Left lung (tissue), 10 donors: ENCODE data around the gene COL5A1. TPM values are rescaled to one million over a fixed set of nuclear protein-coding genes. Genes with fewer than 3 reads are reported as not detected.
A peak's percentile ranks its signal among the peaks of the same experiment; 100 is the strongest.

Experiments
- ATAC-seq: fragments of 200-7000 bp; cut with Tn5 transposase; one replicate; pipeline ENCODE4 v1.9.1; 2020; ENCODE audit warnings: moderate library complexity
- DNase-seq, 4 donors: peaks; one replicate each; pipeline ENCODE4 v3.0.0-alpha.2; 2013 to 2020
- H3K27ac ChIP-seq, 2 donors: fragments of 200-600 bp; sonication (generic) in 1 of 2; one replicate each; pipeline versions ENCODE4 v1.5.0 to v1.8.0; 2020 to 2021
- H3K27me3 ChIP-seq, 2 donors: fragments of 200-600 bp; sonication (generic) in 1 of 2; one replicate each; pipeline versions ENCODE4 v1.5.0 to v1.8.0; 2020 to 2021
- H3K36me3 ChIP-seq, 2 donors: fragments of 200-600 bp; sonication (generic) in 1 of 2; one replicate each; pipeline versions ENCODE4 v1.5.0 to v1.8.0; 2020 to 2021
- H3K4me1 ChIP-seq, 2 donors: fragments of 200-600 bp; one replicate each; pipeline ENCODE4 v1.8.0; 2021
- H3K4me3 ChIP-seq, 2 donors: fragments of 200-600 bp; sonication (generic) in 1 of 2; one replicate each; pipeline versions ENCODE4 v1.5.0 to v1.8.0; 2020 to 2021; ENCODE audit warnings: mild to moderate bottlenecking in 1 of 2
- H3K9me3 ChIP-seq, 2 donors: fragments of 200-600 bp; sonication (generic) in 1 of 2; one replicate each; pipeline versions ENCODE4 v1.5.0 to v1.8.0; 2020 to 2021
- CTCF ChIP-seq, 2 donors: fragments of 200-600 bp; sonication (generic) in 1 of 2; IDR thresholded peaks; one replicate each; pipeline versions ENCODE4 v1.5.0 to v1.8.0; 2021; ENCODE audit warnings: antibody characterized with exemption in 2 of 2
- intact Hi-C, 2 donors: fragments of 100-400 bp; cut with DNase I; formaldehyde crosslinking; loops; one replicate each; pipeline versions ENCODE4 v1.11.2 to v1.14.2; 2022
- polyA plus RNA-seq, 6 donors: library from polyadenylated mRNA; unstranded; fragments of 120-200 nt; gene quantifications; one replicate each; pipeline ENCODE4 v1.2.1, GENCODE V29; 2013; ENCODE audit not compliant: insufficient read length in 6 of 6
- total RNA-seq, 2 donors: library from RNA; stranded (reverse); fragmentation: NEBNext Ultra II Directional; extraction: Animal tissue kit (Norgen Biotek cat#: 25700); gene quantifications; one replicate each; pipeline ENCODE4 v1.2.1, GENCODE V29; 2021
- donor health status: DM: no; HTN: yes; CAD: no.
- donor health status: DM: no; HTN: no; CAD: no.

Gene COL5A1
- total and polyA plus RNA-seq, 8 donors = 168 to 357 (median 213) TPM

GRCh38 chr9:134635351-134636148, 6.1 kb upstream of the COL5A1 start:
- intact Hi-C loops = no loop called here
- no peaks in the 10 kb centered on the region for H3K9me3 ChIP-seq
- DNase-seq (peak in 2 of 4 donors; percentile 26 to 46), ATAC-seq (no peak)
- no peak for TF ChIP-seq CTCF (IDR thresholded peaks at IDR 0.05)
- no peak overlapping the region for H3K4me3 ChIP-seq
- H3K4me1 ChIP-seq = no peaks in the 10 kb centered on the region
- peaks cover 0 to 13% of the 10 kb centered on the region in 2 donors for H3K27me3 ChIP-seq
- no peaks in the 10 kb centered on the region for H3K36me3 ChIP-seq
- H3K27ac ChIP-seq = no peak overlapping the region

GRCh38 chr9:134636149-134636507, 5.5 kb upstream of the COL5A1 start:
- ATAC-seq (no peak), DNase-seq (peak in 1 of 4 donors; percentile 51)
- H3K4me3 ChIP-seq = no peak overlapping the region
- peaks cover 0 to 4% of the 10 kb centered on the region in 2 donors for H3K4me1 ChIP-seq
- H3K36me3 ChIP-seq = no peaks in the 10 kb centered on the region
- intact Hi-C loops = no loop called here
- H3K9me3 ChIP-seq = no peaks in the 10 kb centered on the region
- no peak overlapping the region for H3K27ac ChIP-seq
- peaks cover 0 to 19% of the 10 kb centered on the region in 2 donors for H3K27me3 ChIP-seq
- TF ChIP-seq CTCF (IDR thresholded peaks at IDR 0.05) = no peak

GRCh38 chr9:134637241-134637640, 4.4 kb upstream of the COL5A1 start:
- H3K36me3 ChIP-seq = no peaks in the 10 kb centered on the region
- TF ChIP-seq CTCF (IDR thresholded peaks at IDR 0.05) = no peak
- no peak for ATAC-seq
- no peak overlapping the region for H3K4me3 ChIP-seq
- no peak overlapping the region for H3K27ac ChIP-seq
- peaks cover under 1 to 30% of the 10 kb centered on the region in 2 donors for H3K27me3 ChIP-seq
- intact Hi-C loops = no loop called here
- no peaks in the 10 kb centered on the region for H3K9me3 ChIP-seq
- DNase-seq = peak in 1 of 4 donors; percentile 72
- H3K4me1 ChIP-seq = peaks cover 0 to 14% of the 10 kb centered on the region in 2 donors

GRCh38 chr9:134637696-134638501, 3.7 kb upstream of the COL5A1 start:
- Histone ChIP-seq H3K36me3 (no peaks in the 10 kb centered on the region), H3K4me3 (no peak overlapping the region), H3K9me3 (no peaks in the 10 kb centered on the region), H3K27me3 (peaks cover 5 to 36% of the 10 kb centered on the region in 2 donors), H3K27ac (no peak overlapping the region), H3K4me1 (peaks cover 0 to 20% of the 10 kb centered on the region in 2 donors)
- peak in 1 of 4 donors; percentile 67 for DNase-seq
- intact Hi-C loops = no loop called here
- no peak for TF ChIP-seq CTCF (IDR thresholded peaks at IDR 0.05)
- no peak for ATAC-seq

GRCh38 chr9:134638502-134639090, 3.0 kb upstream of the COL5A1 start:
- TF ChIP-seq CTCF (IDR thresholded peaks at IDR 0.05) = no peak
- Histone ChIP-seq H3K27ac (no peak overlapping the region), H3K4me1 (peaks cover 0 to 20% of the 10 kb centered on the region in 2 donors), H3K36me3 (no peaks in the 10 kb centered on the region), H3K9me3 (no peaks in the 10 kb centered on the region), H3K27me3 (peaks cover 5 to 43% of the 10 kb centered on the region in 2 donors), H3K4me3 (no peak overlapping the region)
- DNase-seq (peak in 1 of 4 donors; percentile 51), ATAC-seq (no peak)
- intact Hi-C loops = no loop called here
